Hepatocyte (in vitro differentiated cells): Measurements from ENCODE around the gene TIGD1. TPM values are rescaled to one million over a fixed set of nuclear protein-coding genes. Genes with fewer than 3 reads are reported as not detected.
"Not testable (repeated sequence)": the region's sequence is repeated elsewhere in the genome, so short reads cannot be mapped to it uniquely, and the experiment has no call there.

Experiments
- DNase-seq: peaks from one replicate; pipeline ENCODE4 v3.0.0-alpha.2; 2016; ENCODE audit warnings: low spot score
- H2AFZ ChIP-seq: fragments of 200-600 bp; sonication (generic); 2 replicates; pipeline ENCODE4 v1.6.0; 2016; ENCODE audit warnings: antibody characterized with exemption, mild to moderate bottlenecking
- H3K27ac ChIP-seq: fragments of 200-600 bp; sonication (generic); 2 replicates; pipeline ENCODE4 v1.5.1; 2016; ENCODE audit warnings: mild to moderate bottlenecking
- H3K27me3 ChIP-seq: fragments of 200-600 bp; sonication (generic); 2 replicates; pipeline ENCODE4 v1.6.1; 2016
- H3K36me3 ChIP-seq: fragments of 200-600 bp; sonication (generic); replicated peaks from 2 replicates; pipeline ENCODE4 v1.5.1; 2016; ENCODE audit warnings: low read depth; ENCODE audit not compliant: insufficient read depth
- H3K4me1 ChIP-seq: fragments of 200-600 bp; sonication (generic); 2 replicates; pipeline ENCODE4 v1.5.1; 2016; ENCODE audit warnings: mild to moderate bottlenecking, moderate library complexity; ENCODE audit not compliant: insufficient read depth
- H3K4me2 ChIP-seq: fragments of 200-600 bp; sonication (generic); 2 replicates; pipeline ENCODE4 v1.6.0; 2016
- H3K4me3 ChIP-seq: fragments of 200-600 bp; sonication (generic); 2 replicates; pipeline ENCODE4 v1.5.1; 2016; ENCODE audit warnings: mild to moderate bottlenecking
- H3K79me2 ChIP-seq: fragments of 200-600 bp; sonication (generic); 2 replicates; pipeline ENCODE4 v1.6.0; 2017; ENCODE audit warnings: mild to moderate bottlenecking
- H3K9me2 ChIP-seq: fragments of 200-600 bp; sonication (generic); replicated peaks from 2 replicates; pipeline ENCODE4 v1.6.0; 2017; ENCODE audit warnings: mild to moderate bottlenecking; ENCODE audit not compliant: insufficient read depth
- H3K9me3 ChIP-seq: fragments of 200-600 bp; sonication (generic); 2 replicates; pipeline ENCODE4 v1.5.1; 2016; ENCODE audit warnings: low read depth, mild to moderate bottlenecking
- H4K20me1 ChIP-seq: fragments of 200-600 bp; sonication (generic); 2 replicates; pipeline ENCODE4 v1.6.0; 2016; ENCODE audit warnings: mild to moderate bottlenecking; ENCODE audit not compliant: insufficient read depth, poor library complexity, severe bottlenecking
- EZH2 ChIP-seq: fragments of 200-600 bp; sonication (generic); IDR thresholded peaks from 2 replicates; pipeline ENCODE4 v1.6.1; 2016; ENCODE audit warnings: antibody characterized with exemption, mild to moderate bottlenecking, borderline replicate concordance
- EZH2phosphoT487 ChIP-seq: fragments of 200-600 bp; sonication (generic); IDR thresholded peaks from one replicate; pipeline ENCODE4 v1.6.1; 2018; ENCODE audit warnings: antibody characterized with exemption, mild to moderate bottlenecking, low read depth, moderate library complexity; ENCODE audit not compliant: unreplicated experiment, severe bottlenecking
- WGBS: methylation state at CpG from one replicate; pipeline ENCODE4 v1.1.6; 2016; ENCODE audit warnings: low lambda C conversion rate; ENCODE audit errors: missing lambda C conversion rate; 5-methylcytosine and 5-hydroxymethylcytosine counted together
- polyA plus RNA-seq: library from polyadenylated mRNA; unstranded; fragments of >200 nt; fragmentation: Nextera tagmentation; extraction: Ambion mirVana; gene quantifications from 2 replicates; pipeline ENCODE4 v1.2.1, GENCODE V29; 2016
- total RNA-seq: library from RNA; depleted of rRNA; stranded (reverse); fragments of >200 nt; gene quantifications from 2 replicates; pipeline ENCODE4 v1.2.3, GENCODE V29; 2014
- TF ChIP-seq, protein P1 (sequence below): fragments of 200-600 bp; sonication (generic); IDR thresholded peaks from 2 replicates; pipeline ENCODE4 v1.5.1; 2016; ENCODE audit warnings: antibody characterized with exemption, mild to moderate bottlenecking; ENCODE audit not compliant: poor library complexity

The TIGD1 gene
- total and polyA plus RNA-seq, 2 experiments from 2014 or later: 6.2 to 9.1 TPM

- Histone ChIP-seq H3K4me3 (no peak overlapping the region), H3K9me2 (no peaks in the 10 kb centered on the region), H3K9me3 (no peaks in the 10 kb centered on the region), H3K79me2 (no peaks in the 10 kb centered on the region), H4K20me1 (no peaks in the 10 kb centered on the region), H3K27ac (no peak overlapping the region), H3K4me1 (no peaks in the 10 kb centered on the region), H3K36me3 (no peaks in the 10 kb centered on the region), H3K27me3 (no peaks in the 10 kb centered on the region), H2AFZ (no peak overlapping the region), H3K4me2 (no peak overlapping the region)
- 93% methylated on average over 5 of the region's 5 CpGs for WGBS
- TF ChIP-seq EZH2phosphoT487 (no peak), EZH2 (no peak)
- TF ChIP-seq, protein P1, sequence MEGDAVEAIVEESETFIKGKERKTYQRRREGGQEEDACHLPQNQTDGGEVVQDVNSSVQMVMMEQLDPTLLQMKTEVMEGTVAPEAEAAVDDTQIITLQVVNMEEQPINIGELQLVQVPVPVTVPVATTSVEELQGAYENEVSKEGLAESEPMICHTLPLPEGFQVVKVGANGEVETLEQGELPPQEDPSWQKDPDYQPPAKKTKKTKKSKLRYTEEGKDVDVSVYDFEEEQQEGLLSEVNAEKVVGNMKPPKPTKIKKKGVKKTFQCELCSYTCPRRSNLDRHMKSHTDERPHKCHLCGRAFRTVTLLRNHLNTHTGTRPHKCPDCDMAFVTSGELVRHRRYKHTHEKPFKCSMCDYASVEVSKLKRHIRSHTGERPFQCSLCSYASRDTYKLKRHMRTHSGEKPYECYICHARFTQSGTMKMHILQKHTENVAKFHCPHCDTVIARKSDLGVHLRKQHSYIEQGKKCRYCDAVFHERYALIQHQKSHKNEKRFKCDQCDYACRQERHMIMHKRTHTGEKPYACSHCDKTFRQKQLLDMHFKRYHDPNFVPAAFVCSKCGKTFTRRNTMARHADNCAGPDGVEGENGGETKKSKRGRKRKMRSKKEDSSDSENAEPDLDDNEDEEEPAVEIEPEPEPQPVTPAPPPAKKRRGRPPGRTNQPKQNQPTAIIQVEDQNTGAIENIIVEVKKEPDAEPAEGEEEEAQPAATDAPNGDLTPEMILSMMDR: no peak
- no peak for DNase-seq
These were observed 14.4 kb downstream of the TIGD1 start for GRCh38 chr2:232535761-232536530.

DNA sequence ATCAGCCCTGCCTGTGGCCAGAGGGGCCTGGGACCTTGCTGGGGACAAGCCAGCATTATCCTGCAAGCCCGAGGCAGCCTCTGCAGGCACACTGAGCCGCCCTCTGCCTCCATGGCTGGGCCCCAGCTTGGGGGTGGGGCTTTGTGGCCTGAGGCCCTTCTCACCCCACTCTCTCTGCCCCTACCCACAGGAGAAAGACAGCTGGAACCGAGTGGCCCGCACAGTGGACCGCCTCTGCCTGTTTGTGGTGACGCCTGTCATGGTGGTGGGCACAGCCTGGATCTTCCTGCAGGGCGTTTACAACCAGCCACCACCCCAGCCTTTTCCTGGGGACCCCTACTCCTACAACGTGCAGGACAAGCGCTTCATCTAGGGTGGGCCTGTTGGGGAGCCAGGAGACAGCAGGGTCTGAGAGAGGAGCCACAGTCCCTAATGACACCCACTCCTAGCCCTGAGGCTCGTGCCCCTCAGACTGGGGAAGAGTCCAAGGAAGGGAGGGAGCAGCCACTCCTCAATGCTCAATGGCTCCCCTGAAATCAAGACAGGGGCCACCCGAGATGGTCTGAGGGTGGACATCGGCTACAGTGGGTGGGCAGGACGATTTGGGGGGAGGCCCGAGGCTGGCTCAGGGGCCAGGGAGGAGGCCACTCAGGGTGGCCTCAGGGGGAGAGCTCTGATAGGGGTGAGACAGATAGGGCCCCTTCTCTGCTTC lies 15.3 kb downstream of the TIGD1 start:
- 82% methylated on average over 14 of the region's 14 CpGs for WGBS
- H3K4me2 ChIP-seq: no peak overlapping the region
- no peaks in the 10 kb centered on the region for H3K4me1 ChIP-seq
- no peak for TF ChIP-seq EZH2
- TF ChIP-seq, protein P1: no peak
- no peak for TF ChIP-seq EZH2phosphoT487
- no peaks in the 10 kb centered on the region for H3K36me3 ChIP-seq
- H3K9me3 ChIP-seq: no peaks in the 10 kb centered on the region
- H3K79me2 ChIP-seq: no peaks in the 10 kb centered on the region
- no peaks in the 10 kb centered on the region for H3K27me3 ChIP-seq
- no peak overlapping the region for H3K4me3 ChIP-seq
- H3K27ac ChIP-seq: no peak overlapping the region
- H2AFZ ChIP-seq: no peak overlapping the region
- H4K20me1 ChIP-seq: no peaks in the 10 kb centered on the region
- no peaks in the 10 kb centered on the region for H3K9me2 ChIP-seq
- DNase-seq: no peak

- Histone ChIP-seq H3K27ac (no peak overlapping the region), H3K4me3 (no peak overlapping the region), H3K9me2 (no peaks in the 10 kb centered on the region), H3K79me2 (no peaks in the 10 kb centered on the region), H2AFZ (no peak overlapping the region), H3K27me3 (no peaks in the 10 kb centered on the region), H3K4me1 (no peaks in the 10 kb centered on the region), H3K9me3 (no peaks in the 10 kb centered on the region), H3K36me3 (no peaks in the 10 kb centered on the region), H4K20me1 (no peaks in the 10 kb centered on the region), H3K4me2 (no peak overlapping the region)
- TF ChIP-seq EZH2: no peak
- no peak for TF ChIP-seq EZH2phosphoT487
- TF ChIP-seq, protein P1: no peak
- no peak for DNase-seq
- 89% methylated on average over 12 of the region's 13 CpGs for WGBS
These were observed 16.2 kb downstream of the TIGD1 start for GRCh38 chr2:232533944-232534710.

DNA sequence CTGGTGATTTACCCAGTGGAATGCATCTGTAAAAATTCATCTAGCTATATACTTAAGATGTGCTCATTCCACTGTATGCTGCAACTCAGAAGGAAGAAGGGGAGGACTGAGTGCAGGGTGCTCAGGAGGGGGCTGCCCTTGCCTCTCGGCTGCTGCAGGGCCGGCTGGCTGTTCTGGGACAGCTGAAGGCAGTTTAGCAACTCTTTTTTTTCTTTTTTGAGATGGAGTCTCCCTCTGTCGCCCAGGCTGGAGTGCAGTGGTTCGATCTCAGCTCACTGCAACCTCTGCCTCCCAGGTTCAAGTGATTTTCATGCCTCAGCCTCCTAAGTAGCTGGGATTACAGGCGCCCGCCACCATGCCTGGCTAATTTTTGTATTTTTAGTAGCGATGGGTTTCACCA lies 17.5 kb downstream of the TIGD1 start:
- H3K27me3 ChIP-seq, H3K4me1 ChIP-seq, H3K79me2 ChIP-seq, H3K27ac ChIP-seq, DNase-seq, H3K36me3 ChIP-seq, H4K20me1 ChIP-seq, H2AFZ ChIP-seq, H3K9me2 ChIP-seq, H3K9me3 ChIP-seq, H3K4me3 ChIP-seq, H3K4me2 ChIP-seq: not testable (repeated sequence)
- WGBS: 81% methylated on average over 7 of the region's 7 CpGs
